ENCODE data around the gene SLC7A6. TPM values are rescaled to one million over a fixed set of nuclear protein-coding genes. Genes with fewer than 3 reads are reported as not detected.
A peak's percentile ranks its signal among the peaks of the same experiment; 100 is the strongest.

The SLC7A6 gene
- total RNA-seq, 4 donors from 2014 or later: 23.4 to 55.6 (median 37.4) TPM

DNA sequence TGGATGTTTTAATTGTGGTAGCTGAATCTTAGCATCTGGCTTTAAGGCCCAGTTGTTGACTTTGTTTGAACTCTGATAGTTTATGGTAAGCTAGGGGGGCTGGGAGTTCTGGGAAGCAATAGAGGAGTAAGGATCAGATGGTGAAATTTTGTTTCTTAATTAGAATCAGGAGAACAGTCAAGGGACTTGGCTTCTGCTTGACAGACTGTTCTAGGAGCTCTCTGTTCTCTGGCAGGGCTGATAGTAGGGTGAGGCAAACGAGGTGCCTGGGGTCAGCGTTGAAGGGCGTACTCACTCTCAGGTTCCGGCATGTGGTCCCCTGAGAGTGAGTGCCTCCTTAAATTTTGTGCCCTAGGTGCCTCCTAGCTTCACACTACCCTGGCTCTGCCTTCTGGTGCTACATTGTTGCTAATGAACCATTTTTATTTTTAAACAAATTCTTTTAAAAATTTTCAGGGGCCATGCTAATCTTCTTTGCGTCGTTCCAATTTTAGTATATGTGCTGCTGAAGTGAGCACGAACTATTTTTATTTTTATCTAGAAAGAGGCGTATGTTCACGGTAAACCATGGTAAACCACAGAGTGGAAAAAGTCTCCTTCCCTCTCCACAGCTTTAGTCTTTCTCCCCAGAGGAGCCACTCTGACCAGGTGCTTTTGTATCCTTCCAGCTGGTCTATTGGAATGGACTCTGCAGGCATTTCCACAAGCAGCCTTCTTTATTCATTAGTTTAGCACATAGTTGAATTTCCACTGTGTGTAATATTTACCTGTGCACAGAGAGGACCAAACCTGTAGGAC lies 19.7 kb downstream of the SLC7A6 start:
- no peak for TF ChIP-seq POLR2A (IDR thresholded peaks at IDR 0.05)
- TF ChIP-seq, protein P1, sequence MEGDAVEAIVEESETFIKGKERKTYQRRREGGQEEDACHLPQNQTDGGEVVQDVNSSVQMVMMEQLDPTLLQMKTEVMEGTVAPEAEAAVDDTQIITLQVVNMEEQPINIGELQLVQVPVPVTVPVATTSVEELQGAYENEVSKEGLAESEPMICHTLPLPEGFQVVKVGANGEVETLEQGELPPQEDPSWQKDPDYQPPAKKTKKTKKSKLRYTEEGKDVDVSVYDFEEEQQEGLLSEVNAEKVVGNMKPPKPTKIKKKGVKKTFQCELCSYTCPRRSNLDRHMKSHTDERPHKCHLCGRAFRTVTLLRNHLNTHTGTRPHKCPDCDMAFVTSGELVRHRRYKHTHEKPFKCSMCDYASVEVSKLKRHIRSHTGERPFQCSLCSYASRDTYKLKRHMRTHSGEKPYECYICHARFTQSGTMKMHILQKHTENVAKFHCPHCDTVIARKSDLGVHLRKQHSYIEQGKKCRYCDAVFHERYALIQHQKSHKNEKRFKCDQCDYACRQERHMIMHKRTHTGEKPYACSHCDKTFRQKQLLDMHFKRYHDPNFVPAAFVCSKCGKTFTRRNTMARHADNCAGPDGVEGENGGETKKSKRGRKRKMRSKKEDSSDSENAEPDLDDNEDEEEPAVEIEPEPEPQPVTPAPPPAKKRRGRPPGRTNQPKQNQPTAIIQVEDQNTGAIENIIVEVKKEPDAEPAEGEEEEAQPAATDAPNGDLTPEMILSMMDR (IDR thresholded peaks at IDR 0.05): no peak
- no peak overlapping the region for H3K4me3 ChIP-seq (ENCODE audit: low read depth, poor library complexity, severe bottlenecking)
- intact Hi-C loops (cut with DNase I; ENCODE audit: low total_unique reads): no loop called here
- WGBS, 2 donors: 51 to 55% methylated on average over 9 of the region's 9 CpGs
- peak in 1 of 2 donors; percentile 73 for DNase-seq (ENCODE audit: low spot score in 2 of 2)

DNA sequence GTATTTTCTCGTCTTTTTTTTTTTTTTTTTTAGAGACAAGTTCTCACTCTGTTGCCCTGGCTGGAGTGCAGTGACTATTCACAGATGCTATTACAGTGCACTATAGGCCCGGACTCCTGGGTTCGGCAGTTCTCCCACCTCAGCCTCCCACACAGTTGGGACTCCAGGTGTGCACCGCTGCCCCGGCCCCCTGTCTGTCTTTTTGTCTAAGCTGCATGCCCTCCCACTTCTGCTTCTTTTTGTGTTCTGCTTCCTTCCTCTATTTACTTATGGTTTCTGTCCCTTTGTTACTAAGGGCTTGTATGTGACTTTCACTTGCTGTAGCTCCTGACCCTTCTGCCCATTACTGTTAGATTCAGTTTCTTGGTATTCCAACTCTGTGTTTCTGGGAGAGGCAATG lies 20.5 kb downstream of the SLC7A6 start:
- H3K4me3 ChIP-seq (ENCODE audit: low read depth, poor library complexity, severe bottlenecking): no peak overlapping the region
- intact Hi-C loops (cut with DNase I; ENCODE audit: low total_unique reads): no loop called here
- TF ChIP-seq, protein P1 (IDR thresholded peaks at IDR 0.05): no peak
- TF ChIP-seq POLR2A (IDR thresholded peaks at IDR 0.05): no peak
- DNase-seq (ENCODE audit: low spot score in 2 of 2): no peak
- WGBS, 2 donors: 65 to 67% methylated on average over 5 of the region's 5 CpGs

- no peak overlapping the region for H3K4me3 ChIP-seq (ENCODE audit: low read depth, poor library complexity, severe bottlenecking)
- TF ChIP-seq POLR2A (IDR thresholded peaks at IDR 0.05): no peak
- TF ChIP-seq, protein P1 (IDR thresholded peaks at IDR 0.05): no peak
- WGBS, 2 donors: 94 to 98% methylated on average over 3 of the region's 3 CpGs
- DNase-seq (ENCODE audit: low spot score in 2 of 2): no peak
- intact Hi-C loops (cut with DNase I; ENCODE audit: low total_unique reads): no loop called here
These were observed 21.4 kb downstream of the SLC7A6 start for GRCh38 chr16:68285683-68286082.

DNA sequence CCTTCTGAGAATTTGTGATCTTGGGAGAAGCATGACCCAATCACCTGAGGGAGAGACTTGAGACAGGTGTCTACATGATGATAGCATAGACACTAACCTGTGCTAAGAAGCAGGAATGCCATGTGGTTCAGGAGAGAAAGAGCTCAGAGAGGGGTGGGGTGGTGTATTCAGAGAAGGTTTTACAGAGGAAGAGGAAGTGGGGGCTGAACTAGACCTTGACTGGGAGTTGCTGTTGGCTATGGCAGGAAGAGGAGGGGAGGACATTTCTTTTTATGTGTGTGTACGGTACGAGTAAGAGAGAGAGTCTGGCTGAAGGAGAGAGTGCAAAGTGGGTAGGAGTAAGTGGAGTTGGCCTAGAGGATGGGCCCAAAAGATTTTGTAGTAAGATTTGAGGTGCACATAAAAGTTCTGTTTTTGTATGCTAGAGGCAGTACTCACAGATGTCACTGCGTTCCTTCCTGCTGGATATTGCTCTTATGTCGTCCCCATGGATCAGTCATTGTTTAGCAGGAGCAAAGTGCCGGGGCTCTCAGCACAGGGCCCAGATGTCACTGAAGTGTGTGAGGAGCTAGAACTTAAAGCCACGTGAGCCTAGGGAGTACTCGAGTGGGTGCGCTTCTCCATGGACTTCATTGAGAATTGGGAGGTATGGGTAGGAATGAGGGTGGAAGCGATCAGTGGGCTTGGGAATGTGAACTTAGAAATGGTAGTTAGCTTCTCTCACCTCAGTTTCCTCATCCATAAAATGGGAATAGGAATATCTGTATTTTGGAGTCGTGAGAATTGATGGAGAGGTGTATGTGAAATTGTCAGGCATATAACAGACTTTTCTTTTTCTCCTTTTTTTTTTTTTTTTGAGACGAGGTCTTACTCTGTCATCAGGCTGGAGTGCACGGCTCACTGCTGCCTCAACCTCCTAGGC lies 22.1 kb downstream of the SLC7A6 start:
- WGBS, 2 donors: 81 to 84% methylated on average over 12 of the region's 12 CpGs
- DNase-seq (ENCODE audit: low spot score in 2 of 2): no peak
- TF ChIP-seq, protein P1 (IDR thresholded peaks at IDR 0.05): no peak
- TF ChIP-seq POLR2A (IDR thresholded peaks at IDR 0.05): no peak
- H3K4me3 ChIP-seq (ENCODE audit: low read depth, poor library complexity, severe bottlenecking): no peak overlapping the region
- intact Hi-C loops (cut with DNase I; ENCODE audit: low total_unique reads): no loop called here

DNA sequence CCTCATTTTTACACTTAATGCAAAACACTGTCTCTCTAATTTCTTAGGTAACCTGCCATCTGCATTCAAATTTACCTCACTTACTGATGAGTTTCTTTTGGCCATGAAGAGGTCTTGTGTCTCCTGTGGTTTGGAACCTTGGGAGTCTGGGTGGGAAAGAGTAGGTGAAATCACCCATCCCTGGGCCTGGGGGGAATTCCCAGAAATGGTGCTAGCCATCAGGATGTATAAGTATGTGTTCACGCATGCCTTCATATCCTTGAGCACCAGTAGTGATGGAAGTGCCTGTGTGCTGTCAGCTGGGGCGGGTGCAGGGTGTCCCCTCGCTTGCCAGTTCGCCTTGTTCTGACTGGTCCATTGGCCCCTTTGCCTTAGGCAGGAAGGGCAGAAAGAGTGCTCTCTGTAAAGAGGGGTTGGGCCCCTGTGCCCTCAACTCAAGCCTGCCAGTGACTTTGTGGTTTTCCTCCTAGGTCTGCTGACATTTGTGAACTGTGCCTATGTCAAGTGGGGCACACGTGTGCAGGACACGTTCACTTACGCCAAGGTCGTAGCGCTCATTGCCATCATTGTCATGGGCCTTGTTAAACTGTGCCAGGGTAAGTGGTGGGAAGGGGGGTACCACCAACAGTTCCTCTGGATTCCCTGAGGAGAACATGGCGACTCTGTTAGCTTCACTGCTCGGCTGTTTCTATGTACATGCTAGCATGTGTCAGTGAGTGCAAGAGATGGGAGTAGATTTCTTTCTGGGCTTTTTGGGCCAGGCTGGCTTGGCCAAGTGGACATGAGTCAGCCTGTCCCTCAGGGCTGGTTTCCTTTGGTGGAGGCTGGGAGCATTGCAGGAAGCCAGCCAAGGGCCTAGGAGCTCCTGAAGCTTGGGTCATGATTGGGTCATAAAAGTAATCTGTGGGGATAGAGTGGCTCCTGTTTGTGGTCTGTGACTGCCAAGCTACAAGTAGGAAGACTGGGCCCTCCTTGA lies 23.2 kb downstream of the SLC7A6 start:
- intact Hi-C loops (cut with DNase I; ENCODE audit: low total_unique reads): no loop called here

More for the DNA sequence above, 23.2 kb downstream of the SLC7A6 start:
- no peak overlapping the region for H3K4me3 ChIP-seq (ENCODE audit: low read depth, poor library complexity, severe bottlenecking)
- WGBS, 2 donors: 70 to 83% methylated on average over 11 of the region's 11 CpGs
- peak; percentile 76 to 95 for DNase-seq (ENCODE audit: low spot score in 2 of 2)
- no peak for TF ChIP-seq POLR2A (IDR thresholded peaks at IDR 0.05)
- TF ChIP-seq, protein P1 (IDR thresholded peaks at IDR 0.05): no peak
